Ishikawa (cell line): ENCODE data around the gene SCNM1.

Experiments
- CEBPB ChIP-seq: IDR thresholded peaks from 2 replicates; pipeline ENCODE4 v1.6.1; 2012
- CREB1 ChIP-seq: IDR thresholded peaks from 2 replicates; pipeline ENCODE4 v1.6.1; 2012; ENCODE audit warnings: low read depth
- EGR1 ChIP-seq: IDR thresholded peaks from 2 replicates; pipeline ENCODE4 v1.6.1; 2012
- EP300 ChIP-seq: IDR thresholded peaks from 2 replicates; pipeline ENCODE4 v1.6.1; 2012; ENCODE audit warnings: borderline replicate concordance
- NFIC ChIP-seq: IDR thresholded peaks from 2 replicates; pipeline ENCODE4 v1.6.1; 2012
- RAD21 ChIP-seq: IDR thresholded peaks from 2 replicates; pipeline ENCODE4 v1.6.1; 2012; ENCODE audit warnings: low read depth
- TAF1 ChIP-seq: IDR thresholded peaks from 2 replicates; pipeline ENCODE4 v1.6.1; 2012; ENCODE audit warnings: low read depth, mild to moderate bottlenecking
- TCF12 ChIP-seq: IDR thresholded peaks from 2 replicates; pipeline ENCODE4 v1.6.1; 2012; ENCODE audit warnings: low read depth
- TEAD4 ChIP-seq: IDR thresholded peaks from 2 replicates; pipeline ENCODE4 v1.6.1; 2012
- YY1 ChIP-seq: IDR thresholded peaks from 2 replicates; pipeline ENCODE4 v1.6.1; 2012; ENCODE audit warnings: low read depth
- TF ChIP-seq, protein P1 (sequence below): IDR thresholded peaks from 2 replicates; pipeline ENCODE4 v1.6.1; 2012; ENCODE audit warnings: low read depth, mild to moderate bottlenecking
- TF ChIP-seq, protein P2 (sequence below): IDR thresholded peaks from 2 replicates; pipeline ENCODE4 v1.6.1; 2012

DNA sequence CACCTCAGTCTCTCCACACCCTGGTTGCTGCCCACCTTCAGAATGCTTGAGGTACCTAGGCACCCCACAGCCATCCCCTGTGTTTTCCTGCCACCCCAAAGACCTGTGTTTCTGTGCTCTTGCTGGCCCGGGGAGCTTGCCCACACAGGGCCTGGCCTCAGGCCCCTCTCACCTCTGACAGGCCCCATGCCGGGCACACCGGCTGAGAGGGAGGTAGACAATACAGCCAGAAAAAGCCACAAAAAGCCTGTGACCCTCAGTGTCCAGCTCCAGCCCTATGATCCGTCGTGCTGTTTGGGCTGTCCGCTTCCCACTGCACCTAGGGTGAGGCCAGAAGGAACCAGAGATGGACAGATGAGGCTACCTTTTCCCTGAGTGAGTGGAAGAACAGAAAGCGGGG lies 31.0 kb upstream of the SCNM1 start:
- TF ChIP-seq, protein P1, sequence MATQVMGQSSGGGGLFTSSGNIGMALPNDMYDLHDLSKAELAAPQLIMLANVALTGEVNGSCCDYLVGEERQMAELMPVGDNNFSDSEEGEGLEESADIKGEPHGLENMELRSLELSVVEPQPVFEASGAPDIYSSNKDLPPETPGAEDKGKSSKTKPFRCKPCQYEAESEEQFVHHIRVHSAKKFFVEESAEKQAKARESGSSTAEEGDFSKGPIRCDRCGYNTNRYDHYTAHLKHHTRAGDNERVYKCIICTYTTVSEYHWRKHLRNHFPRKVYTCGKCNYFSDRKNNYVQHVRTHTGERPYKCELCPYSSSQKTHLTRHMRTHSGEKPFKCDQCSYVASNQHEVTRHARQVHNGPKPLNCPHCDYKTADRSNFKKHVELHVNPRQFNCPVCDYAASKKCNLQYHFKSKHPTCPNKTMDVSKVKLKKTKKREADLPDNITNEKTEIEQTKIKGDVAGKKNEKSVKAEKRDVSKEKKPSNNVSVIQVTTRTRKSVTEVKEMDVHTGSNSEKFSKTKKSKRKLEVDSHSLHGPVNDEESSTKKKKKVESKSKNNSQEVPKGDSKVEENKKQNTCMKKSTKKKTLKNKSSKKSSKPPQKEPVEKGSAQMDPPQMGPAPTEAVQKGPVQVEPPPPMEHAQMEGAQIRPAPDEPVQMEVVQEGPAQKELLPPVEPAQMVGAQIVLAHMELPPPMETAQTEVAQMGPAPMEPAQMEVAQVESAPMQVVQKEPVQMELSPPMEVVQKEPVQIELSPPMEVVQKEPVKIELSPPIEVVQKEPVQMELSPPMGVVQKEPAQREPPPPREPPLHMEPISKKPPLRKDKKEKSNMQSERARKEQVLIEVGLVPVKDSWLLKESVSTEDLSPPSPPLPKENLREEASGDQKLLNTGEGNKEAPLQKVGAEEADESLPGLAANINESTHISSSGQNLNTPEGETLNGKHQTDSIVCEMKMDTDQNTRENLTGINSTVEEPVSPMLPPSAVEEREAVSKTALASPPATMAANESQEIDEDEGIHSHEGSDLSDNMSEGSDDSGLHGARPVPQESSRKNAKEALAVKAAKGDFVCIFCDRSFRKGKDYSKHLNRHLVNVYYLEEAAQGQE = no peak
- no peak for TF ChIP-seq TAF1
- TF ChIP-seq, protein P2, sequence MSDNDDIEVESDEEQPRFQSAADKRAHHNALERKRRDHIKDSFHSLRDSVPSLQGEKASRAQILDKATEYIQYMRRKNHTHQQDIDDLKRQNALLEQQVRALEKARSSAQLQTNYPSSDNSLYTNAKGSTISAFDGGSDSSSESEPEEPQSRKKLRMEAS = no peak
- TF ChIP-seq EP300 = no peak
- TF ChIP-seq CEBPB = no peak
- no peak for TF ChIP-seq NFIC
- TF ChIP-seq RAD21 = no peak
- TF ChIP-seq CREB1 = no peak
- TF ChIP-seq EGR1 = no peak
- TF ChIP-seq TCF12 = no peak
- TF ChIP-seq TEAD4 = no peak
- no peak for TF ChIP-seq YY1
